Smooth muscle cell (in vitro differentiated cells): Measurements from ENCODE around the gene IFT22. TPM values are rescaled to one million over a fixed set of nuclear protein-coding genes. Genes with fewer than 3 reads are reported as not detected.

Experiments used
- DNase-seq: peaks from one replicate; lab custom pipeline; 2025; ENCODE audit not compliant: unreplicated experiment; lab: John Stamatoyannopoulos, UW
- H2AFZ ChIP-seq: fragments of 200-600 bp; sonication (generic); 2 replicates; pipeline ENCODE4 v1.6.0; 2016; ENCODE audit warnings: antibody characterized with exemption, low read depth, mild to moderate bottlenecking
- H3F3A ChIP-seq: fragments of 200-600 bp; sonication (generic); 2 replicates; pipeline ENCODE4 v1.6.0; 2017; ENCODE audit warnings: antibody characterized with exemption, low read depth
- H3K27ac ChIP-seq: fragments of 200-600 bp; sonication (generic); 2 replicates; pipeline ENCODE4 v1.5.1; 2016; ENCODE audit warnings: low read depth, mild to moderate bottlenecking
- H3K27me3 ChIP-seq: fragments of 200-600 bp; sonication (generic); 2 replicates; pipeline ENCODE4 v1.6.1; 2016; ENCODE audit warnings: low read depth, mild to moderate bottlenecking
- H3K36me3 ChIP-seq: fragments of 200-600 bp; sonication (generic); 2 replicates; pipeline ENCODE4 v1.5.1; 2016; ENCODE audit warnings: low read depth
- H3K4me1 ChIP-seq: fragments of 200-600 bp; sonication (generic); 2 replicates; pipeline ENCODE4 v1.5.1; 2016; ENCODE audit warnings: low read depth
- H3K4me2 ChIP-seq: fragments of 200-600 bp; sonication (generic); 2 replicates; pipeline ENCODE4 v1.6.0; 2016; ENCODE audit warnings: mild to moderate bottlenecking
- H3K4me3 ChIP-seq: fragments of 200-600 bp; sonication (generic); 2 replicates; pipeline ENCODE4 v1.5.1; 2016; ENCODE audit warnings: mild to moderate bottlenecking
- H3K79me2 ChIP-seq: fragments of 200-600 bp; sonication (generic); 2 replicates; pipeline ENCODE4 v1.6.0; 2016; ENCODE audit warnings: low read depth, mild to moderate bottlenecking
- H3K9ac ChIP-seq: fragments of 200-600 bp; sonication (generic); 2 replicates; pipeline ENCODE4 v1.6.0; 2016; ENCODE audit warnings: low read depth
- H3K9me3 ChIP-seq: fragments of 200-600 bp; sonication (generic); replicated peaks from 2 replicates; pipeline ENCODE4 v1.5.1; 2016; ENCODE audit warnings: low read depth
- H4K20me1 ChIP-seq: fragments of 200-600 bp; sonication (generic); 2 replicates; pipeline ENCODE4 v1.6.0; 2016; ENCODE audit warnings: low read depth
- CTCF ChIP-seq: fragments of 200-600 bp; sonication (generic); IDR thresholded peaks from 2 replicates; pipeline ENCODE4 v1.5.1; 2017; ENCODE audit warnings: borderline replicate concordance, mild to moderate bottlenecking, antibody characterized with exemption; ENCODE audit not compliant: insufficient read depth, poor library complexity, severe bottlenecking
- WGBS: methylation state at CpG from one replicate; pipeline ENCODE4 v1.1.7; 2016; ENCODE audit warnings: low lambda C conversion rate; 5-methylcytosine and 5-hydroxymethylcytosine counted together
- polyA plus RNA-seq: library from polyadenylated mRNA; unstranded; fragments of >200 nt; fragmentation: Nextera tagmentation; extraction: Ambion mirVana; gene quantifications from 2 replicates; pipeline ENCODE4 v1.2.1, GENCODE V29; 2016
- total RNA-seq: library from RNA; depleted of rRNA; stranded (reverse); fragments of >200 nt; gene quantifications from 2 replicates; pipeline ENCODE4 v1.2.3, GENCODE V29; 2014

Gene IFT22
- total and polyA plus RNA-seq, 2 experiments from 2014 or later = 36.8 to 51.9 TPM

GRCh38 chr7:101332026-101332425 lies 10.4 kb upstream of the IFT22 start:
- no peaks in the 10 kb centered on the region for H3K9me3 ChIP-seq
- 95% methylated on average over 8 of the region's 8 CpGs for WGBS
- no peaks in the 10 kb centered on the region for H3K36me3 ChIP-seq
- H3K27me3 ChIP-seq = no peaks in the 10 kb centered on the region
- H3K4me3 ChIP-seq = no peak overlapping the region
- H3K9ac ChIP-seq = no peak overlapping the region
- H3K27ac ChIP-seq = no peak overlapping the region
- no peaks in the 10 kb centered on the region for H4K20me1 ChIP-seq
- H3K4me2 ChIP-seq = no peak overlapping the region
- H3K4me1 ChIP-seq = no peaks in the 10 kb centered on the region
- no peak for DNase-seq
- H3F3A ChIP-seq = no peaks in the 10 kb centered on the region
- no peak overlapping the region for H2AFZ ChIP-seq
- no peaks in the 10 kb centered on the region for H3K79me2 ChIP-seq
- TF ChIP-seq CTCF = no peak

GRCh38 chr7:101330011-101330484 lies 8.4 kb upstream of the IFT22 start:
- no peak for TF ChIP-seq CTCF
- Histone ChIP-seq H3K4me1 (no peaks in the 10 kb centered on the region), H2AFZ (peak overlapping the region; percentile 67), H3K4me2 (peak overlapping the region; percentile 45), H3K79me2 (no peaks in the 10 kb centered on the region), H3K9ac (no peak overlapping the region), H3K36me3 (no peaks in the 10 kb centered on the region), H3F3A (no peaks in the 10 kb centered on the region), H3K9me3 (no peaks in the 10 kb centered on the region), H3K4me3 (no peak overlapping the region), H4K20me1 (no peaks in the 10 kb centered on the region), H3K27me3 (no peaks in the 10 kb centered on the region), H3K27ac (no peak overlapping the region)
- WGBS = 15% methylated on average over 15 of the region's 15 CpGs
- no peak for DNase-seq

GRCh38 chr7:101328159-101328558 lies 6.5 kb upstream of the IFT22 start:
- Histone ChIP-seq H3K9me3 (no peaks in the 10 kb centered on the region), H4K20me1 (no peaks in the 10 kb centered on the region), H3K79me2 (no peaks in the 10 kb centered on the region), H3K4me3 (no peak overlapping the region), H3K27ac (no peak overlapping the region), H3K4me1 (no peaks in the 10 kb centered on the region), H3F3A (no peaks in the 10 kb centered on the region), H3K27me3 (no peaks in the 10 kb centered on the region), H2AFZ (no peak overlapping the region), H3K9ac (no peak overlapping the region), H3K4me2 (no peak overlapping the region), H3K36me3 (no peaks in the 10 kb centered on the region)
- 97% methylated on average over 5 of the region's 5 CpGs for WGBS
- no peak for DNase-seq
- TF ChIP-seq CTCF = no peak

GRCh38 chr7:101319401-101319800 lies 2.2 kb downstream of the IFT22 start:
- H3K4me3 ChIP-seq = no peak overlapping the region
- TF ChIP-seq CTCF = no peak
- H3K27me3 ChIP-seq = no peaks in the 10 kb centered on the region
- no peak overlapping the region for H2AFZ ChIP-seq
- H3K36me3 ChIP-seq = no peaks in the 10 kb centered on the region
- peaks cover 6% of the 10 kb centered on the region for H3K4me1 ChIP-seq
- H3K79me2 ChIP-seq = peaks cover 16% of the 10 kb centered on the region
- H4K20me1 ChIP-seq = no peaks in the 10 kb centered on the region
- H3K27ac ChIP-seq = no peak overlapping the region
- WGBS = 92% methylated on average over 5 of the region's 5 CpGs
- H3K9me3 ChIP-seq = no peaks in the 10 kb centered on the region
- DNase-seq = no peak
- H3K9ac ChIP-seq = no peak overlapping the region
- no peak overlapping the region for H3K4me2 ChIP-seq
- no peaks in the 10 kb centered on the region for H3F3A ChIP-seq
